ENCODE data around the gene UVRAG.

The UVRAG gene

DNA sequence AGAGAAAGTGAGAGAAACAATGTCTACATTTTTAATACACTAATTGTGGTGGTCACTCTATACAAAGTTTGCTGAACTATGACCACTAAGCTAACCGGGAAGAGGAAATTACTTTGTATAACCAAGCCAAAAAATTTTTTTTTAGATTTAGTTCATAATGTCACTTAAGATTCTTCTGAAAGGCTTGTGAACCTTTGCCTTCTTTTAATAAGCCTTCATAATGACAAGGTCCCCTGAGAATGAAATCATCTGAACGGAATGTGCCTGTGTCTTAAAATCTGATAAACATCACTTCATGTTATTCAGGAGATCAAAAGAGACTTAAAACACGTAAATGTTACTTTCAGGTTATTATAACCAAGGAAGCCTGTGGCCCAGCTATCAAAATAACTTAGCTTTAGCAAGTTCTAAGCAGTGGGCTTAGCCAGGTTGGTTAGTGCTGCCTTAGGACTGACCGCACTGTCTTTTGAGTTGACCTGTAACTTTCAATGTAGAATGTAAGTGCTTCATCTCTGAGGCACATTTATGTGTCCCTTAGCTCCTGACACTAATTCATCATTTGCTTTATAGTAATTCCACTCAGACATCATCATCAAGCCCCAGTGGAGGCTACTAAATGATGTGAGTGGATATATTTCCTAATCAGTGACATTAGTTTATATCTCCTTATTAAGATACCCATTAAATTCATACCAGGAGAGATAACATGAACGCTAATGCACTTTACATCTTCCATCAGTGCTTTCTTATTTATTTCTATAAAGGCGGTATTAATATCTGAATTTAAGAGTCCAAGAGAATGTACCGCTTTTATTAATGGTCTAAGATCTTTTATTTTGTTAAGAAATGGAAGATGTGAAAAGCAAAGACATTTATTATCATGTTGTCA is 268.8 kb downstream of the UVRAG start:
- DNase-seq: no peak

DNA sequence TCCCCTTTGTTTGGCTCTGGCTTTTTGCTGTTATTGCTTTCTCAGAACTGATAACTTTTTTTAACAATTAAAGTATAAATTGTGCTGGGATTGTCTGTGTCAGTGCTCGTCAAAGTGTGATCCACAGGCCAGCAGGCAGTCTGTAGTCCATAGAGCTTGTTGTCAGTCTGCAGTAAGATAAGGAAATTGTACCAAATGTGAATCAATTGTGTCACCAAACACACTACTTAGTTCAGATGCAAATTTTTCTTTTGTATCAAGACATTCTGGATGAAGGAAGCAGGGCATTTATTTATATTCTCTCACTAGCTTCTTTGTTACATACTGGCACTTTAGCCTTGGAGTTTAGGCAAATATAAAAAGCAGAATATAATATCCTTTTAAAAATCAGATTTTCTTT is 270.3 kb downstream of the UVRAG start:
- DNase-seq: no peak

DNA sequence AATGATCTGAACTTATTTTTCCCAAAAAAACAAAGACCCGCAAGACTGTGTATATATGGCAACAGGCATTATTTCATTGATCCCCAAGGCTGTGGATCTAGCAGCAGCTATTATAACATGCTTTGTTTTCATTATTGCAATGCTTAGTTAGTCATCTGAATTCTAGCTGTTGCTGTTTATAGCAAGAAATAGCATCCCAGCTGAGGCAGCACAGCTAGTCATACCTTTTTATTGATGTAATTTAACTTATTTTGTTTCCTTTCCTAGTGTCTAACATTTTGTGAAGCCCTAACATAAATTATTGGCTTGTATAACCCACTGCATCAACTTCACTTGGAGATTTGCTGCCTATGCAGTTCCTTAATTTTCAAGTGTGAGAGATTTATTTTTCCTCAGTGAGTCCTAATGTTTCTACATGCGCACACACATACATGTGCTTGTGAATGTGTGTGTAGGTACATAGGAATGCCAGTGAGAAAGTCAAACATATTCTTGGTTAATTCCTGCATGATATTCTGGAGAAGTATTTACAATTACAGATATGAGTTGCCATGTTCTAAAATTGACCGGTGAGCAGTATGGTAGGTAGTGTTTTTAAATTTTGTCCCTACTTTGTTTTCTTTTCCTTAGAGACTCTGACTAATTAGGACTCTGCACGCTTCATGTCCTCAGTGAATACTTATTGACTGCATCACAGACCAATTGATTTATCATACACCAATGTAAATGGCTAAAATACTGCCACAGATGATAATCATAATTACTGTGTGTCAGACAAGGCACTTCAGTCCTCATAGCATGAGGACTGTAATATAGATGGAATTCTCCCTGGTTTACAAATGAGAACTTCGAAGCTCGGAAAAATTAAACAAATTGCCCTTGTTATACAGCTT is 272.0 kb downstream of the UVRAG start:
- DNase-seq: no peak

DNA sequence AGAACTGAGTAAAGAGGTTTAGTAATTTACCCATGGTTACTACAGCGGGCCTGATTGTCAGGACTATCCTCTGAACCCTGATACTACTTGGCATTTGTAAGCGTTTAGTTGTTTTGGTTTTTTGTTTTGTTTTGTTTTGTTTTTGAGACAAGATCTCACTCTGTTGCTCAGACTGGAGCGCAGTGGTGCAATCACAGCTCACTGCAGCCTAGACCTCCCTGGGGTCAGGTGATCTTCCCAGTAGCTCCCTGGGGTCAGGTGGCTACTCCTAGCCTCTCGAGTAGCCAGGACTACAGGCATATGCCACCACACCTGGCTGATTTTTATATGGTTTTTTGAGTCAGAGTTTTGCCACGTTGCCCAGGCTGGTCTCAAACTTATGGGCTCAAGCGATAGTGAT is 272.7 kb downstream of the UVRAG start:
- DNase-seq: no peak

DNA sequence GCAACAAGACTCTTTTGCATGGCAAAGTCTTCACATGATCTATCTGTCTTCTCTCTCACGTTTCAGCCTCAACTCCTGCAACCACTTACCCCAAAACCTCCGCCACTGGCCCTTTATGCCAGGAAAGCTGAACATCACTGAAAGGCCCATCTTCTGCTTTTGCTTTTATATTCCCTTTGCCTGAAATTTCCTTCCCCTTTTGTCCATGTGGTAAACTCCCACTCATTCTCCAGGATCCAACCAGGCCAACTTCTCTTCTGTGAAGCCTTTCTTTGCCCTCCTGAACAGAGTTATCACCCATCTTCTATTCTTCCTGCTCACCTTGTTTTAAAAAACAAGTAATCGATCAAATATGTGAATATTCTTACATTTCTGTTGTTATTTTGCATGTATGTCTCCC is 273.5 kb downstream of the UVRAG start:
- no peak for DNase-seq

DNA sequence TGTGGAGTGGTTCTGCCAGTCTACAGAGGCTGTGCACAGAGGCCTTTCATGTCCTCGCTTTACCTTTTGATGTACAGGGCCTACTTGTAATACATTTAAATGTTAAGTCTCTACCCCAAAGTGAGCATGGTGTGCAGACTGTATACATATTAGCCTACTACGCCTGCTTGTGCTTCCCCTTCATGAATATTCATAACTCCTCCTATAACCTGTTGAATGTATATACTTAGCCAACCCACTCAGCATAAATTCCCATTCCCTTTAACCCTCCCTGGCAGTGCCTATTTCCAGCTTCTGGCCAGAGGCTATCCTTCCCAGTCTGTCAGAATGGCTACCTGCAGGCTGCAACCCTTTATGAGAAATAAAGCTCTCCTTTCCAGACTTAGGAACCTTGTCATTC is 275.2 kb downstream of the UVRAG start:
- DNase-seq: no peak

DNA sequence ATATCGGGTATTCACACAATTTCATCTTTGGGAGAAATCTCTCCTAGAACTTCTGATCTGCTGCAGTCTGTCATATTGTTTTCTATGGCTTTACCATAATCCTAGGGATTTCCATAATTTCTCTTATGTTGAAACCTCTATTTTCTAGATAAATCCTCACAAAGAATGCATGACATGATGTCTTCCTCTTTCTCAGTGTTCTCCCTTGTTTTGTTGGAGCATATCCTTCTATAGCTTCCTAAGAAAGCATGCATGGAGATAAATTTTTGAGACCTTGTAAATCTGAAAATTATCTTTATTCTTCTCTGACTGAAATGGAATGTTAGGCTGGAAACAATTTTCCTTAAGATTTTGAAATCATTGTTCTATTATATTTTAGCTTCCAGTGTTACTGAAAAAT is 275.8 kb downstream of the UVRAG start:
- DNase-seq: no peak

DNA sequence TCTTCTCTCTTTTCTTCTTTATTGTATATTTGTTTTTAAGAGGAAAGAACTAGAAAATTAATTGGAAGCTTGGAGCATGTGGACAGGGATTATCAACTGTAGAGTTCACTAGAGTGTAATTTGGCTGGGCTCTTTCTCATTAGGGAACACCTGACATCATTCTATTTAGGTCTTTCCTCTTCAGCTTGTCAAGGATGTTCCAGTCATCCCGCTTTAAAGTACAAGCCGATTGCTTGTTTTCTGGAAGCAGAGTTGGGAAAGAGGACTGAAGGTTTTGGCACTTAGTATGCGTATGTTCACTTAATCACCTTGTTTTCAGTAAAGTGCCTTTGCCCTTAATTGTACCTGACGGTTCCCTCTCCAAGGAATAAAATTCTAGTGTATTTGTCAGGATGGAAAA is 279.7 kb downstream of the UVRAG start:
- no peak for DNase-seq

DNA sequence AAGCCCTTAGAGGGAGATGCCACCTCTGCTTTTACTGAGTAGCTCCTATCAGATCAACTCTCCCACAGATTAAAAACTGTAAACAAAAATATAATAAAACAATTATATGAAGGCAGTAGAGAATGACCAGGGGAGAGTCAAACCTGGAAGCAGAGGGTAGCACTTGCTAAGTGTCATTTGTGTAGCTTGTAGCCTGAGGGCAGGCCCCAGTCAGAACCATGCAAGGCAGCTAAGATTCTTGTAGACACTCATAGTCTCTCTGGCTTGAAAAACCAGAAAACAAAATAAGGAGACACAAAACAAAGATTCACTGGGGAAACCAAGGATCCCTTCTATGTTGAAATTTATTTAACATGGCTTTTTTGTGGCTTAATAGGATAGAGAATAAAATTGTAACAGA is 280.9 kb downstream of the UVRAG start:
- DNase-seq: no peak

DNA sequence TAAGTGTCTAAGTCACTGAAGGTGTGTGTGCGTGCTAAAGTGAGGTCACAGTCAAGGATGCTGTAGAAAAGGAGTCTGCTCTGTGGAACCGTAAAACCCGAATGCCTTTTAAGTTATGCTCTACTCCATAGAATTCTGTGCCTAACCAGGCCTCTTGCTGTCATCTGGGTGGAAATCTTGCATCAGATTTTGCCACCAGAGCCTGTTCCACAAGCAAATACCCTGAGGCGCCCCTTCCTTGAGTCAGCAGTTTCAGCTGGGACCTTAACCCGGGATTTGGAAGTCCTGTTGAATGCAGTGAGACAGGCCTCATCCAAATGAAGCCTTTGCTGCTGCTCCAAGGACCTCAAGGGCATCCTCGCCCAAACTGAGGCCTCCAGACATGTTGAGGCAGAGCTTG is 281.5 kb downstream of the UVRAG start:
- DNase-seq: no peak

DNA sequence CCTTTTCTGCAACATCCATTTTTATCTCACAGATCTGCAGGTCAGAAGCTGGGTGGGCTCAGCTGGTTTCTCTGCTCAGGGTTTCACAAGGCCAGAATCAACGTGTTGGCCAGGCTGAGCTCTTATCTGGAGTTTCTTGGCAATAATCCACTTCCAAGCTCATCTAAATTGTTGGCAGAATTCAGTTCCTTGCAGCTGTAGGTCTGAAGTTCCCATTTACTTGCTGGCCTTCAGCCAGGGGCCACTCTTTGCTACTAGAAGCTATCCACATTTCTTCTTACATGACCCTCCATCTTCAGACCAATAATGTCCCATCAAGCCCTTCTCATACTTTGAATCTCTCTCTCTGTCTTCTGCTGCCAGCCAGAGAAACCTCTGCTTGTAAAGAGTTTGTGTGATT is 287.8 kb downstream of the UVRAG start:
- DNase-seq: no peak

DNA sequence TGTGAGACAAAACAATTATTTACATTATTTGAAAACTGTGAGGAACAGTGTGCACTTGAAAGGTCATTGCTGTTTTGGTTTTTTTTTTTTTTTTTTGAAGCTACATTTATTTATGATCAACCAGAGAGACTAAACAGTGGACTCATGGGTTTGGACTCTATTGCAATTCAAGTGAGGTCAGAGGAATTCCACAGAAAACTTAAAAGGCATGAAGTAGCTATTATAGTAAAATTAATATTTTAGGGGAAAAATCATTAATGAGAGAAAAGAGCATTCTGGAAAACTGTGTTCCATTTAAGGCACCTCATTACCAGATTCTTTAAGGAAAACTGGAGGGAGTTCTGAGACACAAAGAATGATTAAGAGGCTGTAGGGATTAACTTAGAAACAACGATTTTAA is 288.4 kb downstream of the UVRAG start:
- no peak for DNase-seq

DNA sequence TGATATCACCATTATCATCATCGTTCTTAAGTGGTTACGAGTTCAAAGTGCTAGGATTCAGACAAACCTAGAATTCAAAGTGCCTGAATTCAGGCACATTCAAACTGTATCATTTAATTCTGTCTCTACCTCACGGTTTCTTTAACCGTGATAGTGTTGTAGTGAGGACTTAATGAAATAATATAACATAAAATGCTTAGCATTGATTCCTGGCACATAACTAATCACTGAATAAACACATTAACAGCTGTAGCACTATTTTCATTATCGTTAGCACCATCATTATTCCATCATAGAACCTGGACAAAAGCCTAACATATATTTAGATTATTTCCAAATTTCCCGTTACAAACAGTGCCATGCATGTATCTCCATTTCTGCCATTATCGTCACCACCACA is 289.3 kb downstream of the UVRAG start:
- no peak for DNase-seq

DNA sequence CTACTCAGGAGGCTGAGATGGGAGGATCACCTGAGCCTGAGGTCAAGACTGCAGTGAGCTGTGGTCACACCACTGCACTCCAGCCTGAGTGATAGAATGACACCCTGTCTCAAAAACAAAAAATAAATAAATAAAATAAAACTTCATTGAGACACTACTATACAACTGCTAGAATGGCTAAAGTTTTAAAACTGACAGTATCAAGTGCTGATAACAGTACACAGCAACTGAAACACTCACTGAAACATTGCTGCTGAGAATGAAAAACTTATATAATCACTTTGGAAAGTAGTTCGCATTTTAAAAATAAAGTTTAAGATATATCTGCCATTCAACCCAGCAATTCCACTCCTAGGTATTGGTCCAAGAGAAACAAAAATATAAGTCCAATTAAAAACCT is 290.6 kb downstream of the UVRAG start:
- DNase-seq: no peak

DNA sequence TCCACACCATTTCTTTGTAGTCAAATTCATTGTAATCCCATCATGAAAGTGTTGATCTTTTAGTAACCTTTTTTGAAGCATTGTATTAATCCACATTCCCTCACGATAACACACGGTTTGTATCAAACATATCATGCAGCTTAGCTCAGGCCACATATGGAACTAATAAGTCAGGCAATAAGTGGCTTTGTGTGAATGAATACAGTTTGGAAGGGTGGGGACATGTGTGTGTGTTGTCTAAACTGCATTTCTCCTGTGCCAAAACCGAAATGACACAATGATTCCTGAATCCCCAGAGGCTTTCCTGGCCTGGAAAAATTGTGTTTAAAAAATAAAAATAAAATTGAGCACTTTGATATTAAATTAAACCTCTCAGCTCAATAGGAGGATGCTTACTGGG is 293.0 kb downstream of the UVRAG start:
- DNase-seq: no peak

DNA sequence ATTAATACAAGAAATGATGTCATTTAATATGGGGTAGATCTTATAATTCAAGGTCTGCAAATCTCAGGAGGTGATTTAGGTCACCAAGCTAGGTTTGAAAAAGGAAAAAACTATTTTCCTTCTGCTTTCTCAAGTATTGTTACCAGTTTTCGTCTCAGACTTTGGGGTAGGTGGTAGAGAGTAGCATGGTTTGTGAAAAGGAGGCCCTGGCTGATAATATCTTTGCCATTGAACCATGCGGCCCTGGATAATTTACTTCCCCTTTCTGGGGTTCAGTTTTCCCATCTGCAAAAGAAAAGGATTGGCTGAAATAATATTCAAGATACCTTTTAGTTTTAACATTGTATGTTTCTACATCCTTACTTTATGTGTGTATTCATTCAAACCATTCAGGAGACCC is 299.2 kb downstream of the UVRAG start:
- DNase-seq: no peak

DNA sequence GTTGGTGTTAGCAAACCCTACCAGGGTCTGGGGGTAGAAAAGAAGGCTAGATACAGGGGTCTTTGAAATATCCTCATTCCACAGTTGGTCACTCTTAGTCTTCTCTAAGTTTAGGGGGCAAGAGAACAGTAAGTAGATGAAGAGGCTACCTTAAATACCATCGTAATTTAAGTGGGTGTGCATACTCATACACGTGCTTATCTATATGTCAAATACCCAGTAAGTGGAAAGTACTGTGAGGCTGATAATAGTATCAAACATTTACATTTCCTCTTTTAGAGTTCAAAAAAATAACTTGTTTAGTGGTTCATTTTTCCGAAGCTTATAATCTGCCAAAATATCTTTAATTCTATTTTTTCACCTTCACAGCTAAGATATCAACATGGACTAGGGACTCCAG is 300.5 kb downstream of the UVRAG start:
- no peak for DNase-seq

DNA sequence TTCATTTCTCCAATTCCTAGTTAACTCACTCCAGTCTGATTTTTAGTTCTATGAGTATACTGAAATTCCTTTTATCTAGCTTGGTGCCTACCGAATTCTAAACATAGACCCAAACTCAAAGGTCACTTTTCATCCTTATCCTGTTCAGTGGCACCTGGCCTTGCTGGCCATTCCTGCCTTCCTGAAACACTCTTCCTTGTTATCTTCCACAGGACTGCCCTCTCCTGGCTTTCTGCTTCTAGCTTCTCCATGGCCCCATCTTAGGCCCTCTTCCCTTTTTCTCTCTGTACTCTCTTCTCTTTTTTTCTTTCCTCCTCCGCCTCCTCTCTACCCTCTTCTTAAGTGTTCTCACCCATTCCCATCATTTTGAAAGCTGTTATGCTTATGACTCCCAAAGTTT is 304.0 kb downstream of the UVRAG start:
- DNase-seq: no peak

DNA sequence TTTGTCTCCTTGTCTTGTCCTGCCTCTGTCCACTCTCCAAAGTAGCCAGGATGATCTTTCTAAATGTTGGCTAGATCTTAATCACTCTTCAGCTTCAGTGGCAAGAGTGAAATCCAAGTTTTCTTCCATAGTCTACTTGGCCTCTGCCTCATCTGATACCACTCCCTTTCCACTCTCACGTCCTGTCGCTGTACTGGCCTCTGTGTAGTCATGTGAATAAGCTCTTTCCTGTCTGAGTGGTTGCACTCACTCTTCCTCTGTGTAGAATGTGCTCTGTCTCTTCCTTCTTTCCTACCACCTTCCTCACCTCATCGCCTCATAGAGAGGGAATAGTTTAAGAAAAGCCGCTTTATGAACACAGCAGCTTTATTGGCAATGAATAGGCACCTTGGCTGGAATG is 304.8 kb downstream of the UVRAG start:
- no peak for DNase-seq

DNA sequence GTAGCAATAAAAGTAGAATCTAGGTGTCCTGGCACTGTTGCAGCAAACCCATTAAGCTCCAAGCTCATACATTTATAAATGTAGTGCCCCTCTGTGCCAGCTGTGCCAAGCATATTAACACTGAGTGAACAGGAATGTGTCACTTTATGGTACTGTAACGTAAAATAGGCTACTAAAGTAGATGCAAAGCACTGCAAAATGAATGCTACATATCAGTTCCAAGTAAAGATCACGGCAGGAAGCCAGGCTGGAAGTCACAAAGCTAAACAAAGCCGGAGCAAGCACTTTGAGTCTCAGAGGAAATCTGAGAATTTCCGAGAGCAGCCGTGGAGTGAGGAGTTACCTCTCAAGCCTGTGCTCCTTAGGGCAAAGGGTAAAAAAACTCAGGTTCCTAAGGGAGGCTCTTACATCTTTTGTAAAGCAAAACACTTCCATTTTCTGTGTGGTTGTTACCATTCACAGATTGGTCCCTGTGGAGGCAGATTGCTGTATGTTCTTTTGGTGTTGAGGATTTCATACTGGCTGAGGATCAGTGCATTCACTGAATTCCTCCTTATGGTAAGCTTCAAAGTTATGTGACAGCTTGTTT is 305.6 kb downstream of the UVRAG start:
- DNase-seq: no peak

DNA sequence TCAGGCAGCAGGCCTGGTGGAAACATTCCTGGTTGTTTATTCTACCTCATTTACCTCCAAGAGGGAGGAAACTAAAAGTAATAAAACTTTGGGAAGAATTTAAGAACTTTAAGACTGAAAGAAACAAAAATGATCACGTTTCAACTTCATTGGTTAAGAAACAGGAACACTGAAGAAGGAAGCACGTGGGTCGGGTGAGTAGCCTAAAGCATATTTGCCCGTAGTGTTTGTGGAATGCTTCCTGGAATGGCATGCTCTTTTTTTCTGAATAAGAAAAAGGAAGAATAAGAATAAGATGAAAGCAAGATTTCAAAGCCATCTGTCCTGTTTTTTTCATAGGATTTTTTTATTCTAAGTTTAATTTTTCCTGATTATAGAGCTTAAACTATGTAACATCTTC is 308.2 kb downstream of the UVRAG start:
- no peak for DNase-seq

DNA sequence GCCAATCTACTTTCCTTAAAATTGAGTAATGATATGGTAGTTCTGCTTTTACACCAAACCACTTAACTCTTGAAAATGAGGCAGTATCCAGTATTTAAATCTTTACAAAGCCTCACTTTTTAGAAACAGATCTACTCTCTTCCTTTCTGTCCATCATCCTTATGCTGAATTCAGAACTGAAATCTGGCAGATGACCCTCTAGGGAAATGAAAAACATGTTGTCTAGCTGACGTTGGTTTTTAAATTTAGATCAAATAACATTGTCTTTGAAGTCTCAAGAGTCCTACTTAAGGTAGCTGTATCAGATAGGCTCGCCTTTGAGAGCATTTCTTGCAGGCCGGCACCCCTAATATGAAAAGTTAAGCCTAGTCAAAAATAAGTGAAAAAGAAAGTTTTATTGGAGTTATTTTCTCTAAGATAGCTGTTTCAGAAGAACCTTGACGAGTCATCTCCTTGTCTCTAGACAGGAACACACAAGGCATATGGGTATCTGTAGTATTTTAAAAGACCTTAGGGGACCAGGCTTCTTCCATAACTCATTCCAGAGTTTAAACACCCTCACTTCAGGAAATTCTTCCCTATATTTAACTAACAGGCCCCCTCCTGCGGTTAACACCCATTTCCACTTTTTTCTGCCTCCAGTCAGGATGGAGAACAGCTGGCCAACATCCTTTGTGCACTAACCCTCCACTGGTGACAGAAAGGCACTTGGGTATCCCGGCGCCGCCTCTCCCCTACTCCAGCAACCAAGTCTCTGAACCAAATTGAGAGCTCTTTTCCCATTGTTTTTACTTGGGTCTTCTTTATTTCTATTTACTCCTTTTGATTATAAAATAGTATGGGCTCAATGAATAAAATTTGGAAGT is 310.1 kb downstream of the UVRAG start:
- no peak for DNase-seq

DNA sequence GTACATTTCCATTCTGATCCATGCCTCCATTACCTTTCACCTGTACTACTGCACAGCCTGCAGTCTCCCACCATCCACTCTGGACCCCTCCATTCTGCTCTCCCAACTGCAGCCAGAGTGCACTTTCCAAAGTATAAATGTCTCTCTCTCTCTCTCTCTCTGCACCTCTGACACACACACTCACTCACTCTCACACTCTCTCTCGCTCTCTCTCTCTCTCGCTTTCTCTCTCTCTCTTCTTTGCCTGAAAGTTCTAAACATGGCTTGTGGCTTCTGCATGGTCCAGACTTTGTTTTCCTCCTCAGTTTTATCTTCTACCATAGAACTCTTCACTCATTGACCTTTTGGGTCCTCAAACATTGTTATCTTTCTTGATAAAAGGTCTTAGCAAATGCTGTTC is 314.7 kb downstream of the UVRAG start:
- no peak for DNase-seq

Data from CD4-positive, alpha-beta T cell treated with Interleukin-15 for 1 hour (primary cell).